ENCODE data around the gene PGF. TPM values are rescaled to one million over a fixed set of nuclear protein-coding genes. Genes with fewer than 3 reads are reported as not detected.

The PGF gene
- total and polyA plus RNA-seq, 2 of the 13 experiments (the other 11 are each of a cell fraction or from before 2014, with no cell fraction given): 10.7 to 27.5 TPM

DNA sequence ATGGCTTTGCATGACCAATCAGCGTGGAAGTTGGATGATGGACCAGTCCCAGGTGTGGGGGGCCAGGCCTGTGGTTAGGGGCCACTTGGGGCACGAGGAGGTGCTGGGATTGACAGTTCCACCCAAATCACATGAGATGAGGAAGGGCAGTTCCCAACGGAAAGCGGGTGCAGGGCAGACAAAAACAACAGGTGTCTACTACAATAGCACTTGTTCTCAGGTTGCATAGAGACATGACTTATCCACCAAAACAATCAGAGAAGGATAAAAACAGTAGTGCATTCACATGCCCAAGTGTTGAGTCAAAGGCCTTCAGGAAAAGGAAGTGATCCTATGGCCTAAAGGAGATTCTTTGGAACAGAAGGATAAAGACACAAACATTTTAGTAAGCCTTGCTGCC, 32.7 kb upstream of the PGF start:
- ChIA-PET POLR2A (no interaction called here), CTCF (ENCODE audit: low intra/inter-chr PET ratio, low total read pairs) (no interaction called here)
- no peaks in the 10 kb centered on the region for H3K79me2 ChIP-seq (ENCODE audit: insufficient read depth, low read length)
- H3K36me3 ChIP-seq (replicated peaks in 1 of 2; ENCODE audit: control insufficient read depth in 1 of 2, insufficient read depth in 2 of 2, low read length in 2 of 2): no peaks in the 10 kb centered on the region
- ATAC-seq: no peak
- TF ChIP-seq SIX1 (CRISPR knock-in tag; IDR thresholded peaks at IDR 0.05; ENCODE audit: borderline replicate concordance): no peak
- TF ChIP-seq TCF12 (IDR thresholded peaks at IDR 0.05): no peak
- no peak for TF ChIP-seq TCF12 (CRISPR knock-in tag; IDR thresholded peaks at IDR 0.05)
- TF ChIP-seq ZNF460 (CRISPR knock-in tag; IDR thresholded peaks at IDR 0.05; ENCODE audit: borderline replicate concordance): no peak
- TF ChIP-seq, protein P1, sequence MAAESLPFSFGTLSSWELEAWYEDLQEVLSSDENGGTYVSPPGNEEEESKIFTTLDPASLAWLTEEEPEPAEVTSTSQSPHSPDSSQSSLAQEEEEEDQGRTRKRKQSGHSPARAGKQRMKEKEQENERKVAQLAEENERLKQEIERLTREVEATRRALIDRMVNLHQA (CRISPR knock-in tag; IDR thresholded peaks at IDR 0.05): no peak
- no peak for TF ChIP-seq ATAD3A (CRISPR knock-in tag; IDR thresholded peaks at IDR 0.05)
- TF ChIP-seq IKZF4 (CRISPR knock-in tag; IDR thresholded peaks at IDR 0.05; ENCODE audit: borderline replicate concordance, low read depth, not compliant biosample characterization): no peak
- TF ChIP-seq, protein P2, sequence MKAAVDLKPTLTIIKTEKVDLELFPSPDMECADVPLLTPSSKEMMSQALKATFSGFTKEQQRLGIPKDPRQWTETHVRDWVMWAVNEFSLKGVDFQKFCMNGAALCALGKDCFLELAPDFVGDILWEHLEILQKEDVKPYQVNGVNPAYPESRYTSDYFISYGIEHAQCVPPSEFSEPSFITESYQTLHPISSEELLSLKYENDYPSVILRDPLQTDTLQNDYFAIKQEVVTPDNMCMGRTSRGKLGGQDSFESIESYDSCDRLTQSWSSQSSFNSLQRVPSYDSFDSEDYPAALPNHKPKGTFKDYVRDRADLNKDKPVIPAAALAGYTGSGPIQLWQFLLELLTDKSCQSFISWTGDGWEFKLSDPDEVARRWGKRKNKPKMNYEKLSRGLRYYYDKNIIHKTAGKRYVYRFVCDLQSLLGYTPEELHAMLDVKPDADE (CRISPR knock-in tag; IDR thresholded peaks at IDR 0.05): no peak
- TF ChIP-seq, protein P3, sequence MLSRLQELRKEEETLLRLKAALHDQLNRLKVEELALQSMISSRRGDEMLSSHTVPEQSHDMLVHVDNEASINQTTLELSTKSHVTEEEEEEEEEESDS (CRISPR knock-in tag; IDR thresholded peaks at IDR 0.05; ENCODE audit: borderline replicate concordance): no peak
- no peak for TF ChIP-seq MAF1 (CRISPR knock-in tag; IDR thresholded peaks at IDR 0.05; ENCODE audit: borderline replicate concordance)
- no peak for TF ChIP-seq ZNF333 (CRISPR knock-in tag; IDR thresholded peaks at IDR 0.05; ENCODE audit: borderline replicate concordance)
- no peak for TF ChIP-seq NR2F2 (IDR thresholded peaks at IDR 0.05; ENCODE audit: borderline replicate concordance, low read depth)
- TF ChIP-seq ZNF619 (CRISPR knock-in tag; IDR thresholded peaks at IDR 0.05): no peak
- TF ChIP-seq TEAD2 (CRISPR knock-in tag; IDR thresholded peaks at IDR 0.05): no peak
- no peak for TF ChIP-seq ARNTL (CRISPR knock-in tag; IDR thresholded peaks at IDR 0.05)
- no peak for TF ChIP-seq MEIS1 (CRISPR knock-in tag; IDR thresholded peaks at IDR 0.05; ENCODE audit: borderline replicate concordance)
- TF ChIP-seq, protein P4, sequence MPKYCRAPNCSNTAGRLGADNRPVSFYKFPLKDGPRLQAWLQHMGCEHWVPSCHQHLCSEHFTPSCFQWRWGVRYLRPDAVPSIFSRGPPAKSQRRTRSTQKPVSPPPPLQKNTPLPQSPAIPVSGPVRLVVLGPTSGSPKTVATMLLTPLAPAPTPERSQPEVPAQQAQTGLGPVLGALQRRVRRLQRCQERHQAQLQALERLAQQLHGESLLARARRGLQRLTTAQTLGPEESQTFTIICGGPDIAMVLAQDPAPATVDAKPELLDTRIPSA (CRISPR knock-in tag; IDR thresholded peaks at IDR 0.05; ENCODE audit: borderline replicate concordance): no peak
- TF ChIP-seq IRX3 (CRISPR knock-in tag; IDR thresholded peaks at IDR 0.05; ENCODE audit: borderline replicate concordance, low read depth): no peak
- no peak for TF ChIP-seq GABPB1 (CRISPR knock-in tag; IDR thresholded peaks at IDR 0.05)
- no peaks in the 10 kb centered on the region for H4K20me1 ChIP-seq (ENCODE audit: insufficient read depth, low read length)
- no peak overlapping the region for H3K4me3 ChIP-seq (replicated peaks in 1 of 3; ENCODE audit: insufficient read depth in 1 of 3, low read depth in 2 of 3, low read length in 3 of 3)
- DNase-seq (ENCODE audit: low spot score): no peak
- 12% methylated on average over 4 of the region's 4 CpGs for WGBS (ENCODE audit: low lambda C conversion rate)
- in situ Hi-C loops (cut with HindIII; ENCODE audit: extremely low pct_ligation_motif_present, low pct_unique_long_range_greater_than_20kb): no loop called here
- no peak overlapping the region for H3K27ac ChIP-seq (ENCODE audit: extremely low read length, insufficient read depth, low read length)
- intact Hi-C loops (cut with micrococcal nuclease; ENCODE audit: unreplicated experiment): no loop called here
- H3K9ac ChIP-seq (ENCODE audit: insufficient read depth, low read depth, low read length): no peak overlapping the region
- peaks cover 4 to 21% of the 10 kb centered on the region in 2 experiments; a peak in 3 of 5 replicates for H3K27me3 ChIP-seq (ENCODE audit: control insufficient read depth in 1 of 2, insufficient read depth in 2 of 2, low read length in 2 of 2)
- BruUV-seq (replicated peaks): no TSS peak
- no peak for FAIRE-seq
- H3K4me1 ChIP-seq (ENCODE audit: insufficient read depth, low read length): peaks cover 5% of the 10 kb centered on the region; the same call in 1 of the 2 replicates
- no peak overlapping the region for H3K4me2 ChIP-seq (ENCODE audit: low read depth, low read length)
- H2AFZ ChIP-seq (ENCODE audit: low read length): no peak overlapping the region
- H3K9me3 ChIP-seq (ENCODE audit: low read length): no peaks in the 10 kb centered on the region
